ENCODE data around the gene COG8. TPM values are rescaled to one million over a fixed set of nuclear protein-coding genes. Genes with fewer than 3 reads are reported as not detected.
"Not testable (repeated sequence)": the region's sequence is repeated elsewhere in the genome, so short reads cannot be mapped to it uniquely, and the experiment has no call there.

Gene COG8
- total RNA-seq, 1 donor from 2014 or later = 39.0 TPM

- intact Hi-C loops (cut with micrococcal nuclease) = no loop called here
These were observed 46.0 kb downstream of the COG8 start for GRCh38 chr16:69293401-69293800.

DNA sequence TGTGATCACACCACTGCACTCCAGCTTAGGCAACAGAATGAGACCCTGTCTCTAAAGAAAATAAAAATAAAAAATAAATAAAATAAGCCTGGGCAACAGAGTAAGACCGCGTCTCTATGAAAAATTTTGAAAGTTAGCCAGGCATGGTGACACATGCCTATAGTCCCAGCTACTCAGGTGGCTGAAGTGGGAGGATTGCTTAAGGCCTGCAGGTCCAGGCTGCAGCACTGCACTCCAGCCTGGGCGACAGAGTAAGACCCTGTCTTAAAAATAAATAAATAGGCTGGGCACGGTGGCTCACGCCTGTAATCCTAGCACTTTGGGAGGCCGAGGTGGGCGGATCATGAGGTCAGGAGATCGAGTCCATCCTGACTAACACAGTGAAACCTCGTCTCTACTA, 47.7 kb downstream of the COG8 start:
- intact Hi-C loops (cut with micrococcal nuclease) = not testable (repeated sequence)

GRCh38 chr16:69286941-69287713, 52.2 kb downstream of the COG8 start:
- intact Hi-C loops (cut with micrococcal nuclease) = loop anchor here (1.0 kb wide), 1 partner anchor 137 kb away; no protein-coding TSS in a partner anchor

DNA sequence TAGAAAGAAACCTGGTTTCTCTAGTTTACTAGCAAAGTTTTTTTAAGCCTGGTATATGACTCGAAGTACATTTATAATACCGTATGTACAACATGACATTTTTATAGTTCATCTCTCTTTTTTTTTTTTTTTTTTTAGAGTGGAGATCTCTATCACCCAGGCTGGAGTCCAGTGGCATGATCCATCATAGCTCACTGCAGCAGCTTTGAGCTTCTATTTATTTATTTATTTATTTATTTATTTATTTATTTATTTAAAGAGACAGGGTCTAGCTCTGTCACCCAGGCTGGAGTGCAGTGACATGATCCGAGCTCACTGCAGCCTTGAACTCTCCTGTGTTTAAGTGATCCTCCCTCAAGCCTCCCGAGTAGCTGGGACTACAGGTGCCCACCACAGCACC, 54.1 kb downstream of the COG8 start:
- intact Hi-C loops (cut with micrococcal nuclease) = no loop called here

DNA sequence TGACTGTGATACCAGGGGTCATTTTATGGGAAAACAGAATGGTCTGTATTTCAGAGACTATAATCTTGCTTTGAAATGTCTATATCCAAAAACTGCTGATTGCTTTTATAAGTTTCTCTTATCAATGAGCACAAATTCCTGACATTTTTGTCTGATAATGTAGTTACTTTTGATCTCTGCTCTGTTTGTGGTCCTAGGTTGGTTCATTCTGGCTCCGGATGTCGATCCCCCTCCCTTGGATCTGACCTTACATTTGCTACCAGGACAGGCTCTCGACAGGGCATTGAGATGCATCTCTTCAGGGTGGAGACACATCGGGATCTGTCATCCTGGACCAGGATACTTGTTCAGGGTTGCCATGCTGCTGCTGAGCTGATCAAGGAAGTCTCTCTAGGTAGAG, 55.5 kb downstream of the COG8 start:
- intact Hi-C loops (cut with micrococcal nuclease) = no loop called here

DNA sequence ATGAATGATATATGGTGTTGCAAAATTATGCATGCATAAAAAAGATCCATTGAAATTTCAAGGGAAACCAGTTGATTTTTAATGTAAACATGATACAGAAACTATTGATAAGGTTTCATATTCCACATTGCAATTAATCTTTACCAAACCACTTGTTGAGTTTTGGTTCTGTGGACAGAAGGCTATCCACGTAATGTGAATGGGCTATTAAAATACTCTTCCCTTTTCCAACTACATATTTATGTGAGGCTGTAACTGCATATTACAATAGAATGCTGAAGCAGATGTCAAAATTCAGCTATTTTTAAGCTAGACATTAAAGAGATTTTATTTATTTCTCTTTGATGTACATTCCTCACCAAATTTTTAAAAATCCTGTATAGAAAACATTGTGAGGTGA, 62.0 kb downstream of the COG8 start:
- intact Hi-C loops (cut with micrococcal nuclease) = no loop called here

Other genes with a start within 250 kb of the COG8 start
- gene HAS3, start 233.9 kb downstream of the COG8 start, total RNA-seq = 0.86 and 1.1 TPM in 2 replicates
- 123 and 147 TPM in 2 replicates for gene CHTF8, start 207.0 kb downstream of the COG8 start, total RNA-seq
- gene UTP4, start 206.9 kb downstream of the COG8 start, total RNA-seq = 57.9 and 61.6 TPM in 2 replicates
- gene SNTB2, start 152.4 kb downstream of the COG8 start, total RNA-seq = 20.2 and 23.9 TPM in 2 replicates
- gene VPS4A, start 28.2 kb downstream of the COG8 start, total RNA-seq = 35.8 and 35.9 TPM in 2 replicates
- gene PDF, start 9.0 kb downstream of the COG8 start, total RNA-seq = 12.9 and 13.0 TPM in 2 replicates
- 40.6 and 46.8 TPM in 2 replicates for gene NIP7, start 208 bp upstream of the COG8 start, total RNA-seq
- gene TMED6, start 12.2 kb upstream of the COG8 start, total RNA-seq = 1.8 and 2.0 TPM in 2 replicates
- gene TERF2, start 46.4 kb upstream of the COG8 start, total RNA-seq = 44.8 and 58.2 TPM in 2 replicates
- gene CYB5B, start 85.1 kb upstream of the COG8 start, total RNA-seq = 168 and 177 TPM in 2 replicates
- gene NFAT5, start 226.4 kb upstream of the COG8 start, total RNA-seq = 26.5 and 28.3 TPM in 2 replicates